ENCODE measurements around the gene FAM193A.
"Not testable (repeated sequence)": the region's sequence is repeated elsewhere in the genome, so short reads cannot be mapped to it uniquely, and the experiment has no call there.

FAM193A gene

DNA sequence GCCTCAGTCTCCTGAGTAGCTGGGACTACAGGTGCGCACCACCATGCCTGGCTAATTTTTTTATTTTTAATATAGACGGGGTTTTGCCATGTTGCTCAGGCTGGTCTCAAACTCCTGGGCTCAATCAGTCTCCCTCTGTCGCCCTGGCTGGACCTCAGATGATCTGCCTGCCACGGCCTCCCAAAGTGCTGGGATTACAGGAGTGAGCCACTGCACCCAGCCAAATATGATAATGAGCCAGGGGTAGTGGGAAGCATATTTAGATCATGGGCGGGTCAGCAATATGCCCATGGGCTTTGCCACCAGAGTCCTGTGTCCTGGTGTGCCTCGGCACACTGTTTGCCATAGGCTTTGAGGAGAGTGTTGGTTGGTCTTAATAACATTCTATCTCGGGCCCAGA lies 71.8 kb downstream of the FAM193A start:
- DNase-seq (ENCODE audit: low spot score) = peak; percentile 26

DNA sequence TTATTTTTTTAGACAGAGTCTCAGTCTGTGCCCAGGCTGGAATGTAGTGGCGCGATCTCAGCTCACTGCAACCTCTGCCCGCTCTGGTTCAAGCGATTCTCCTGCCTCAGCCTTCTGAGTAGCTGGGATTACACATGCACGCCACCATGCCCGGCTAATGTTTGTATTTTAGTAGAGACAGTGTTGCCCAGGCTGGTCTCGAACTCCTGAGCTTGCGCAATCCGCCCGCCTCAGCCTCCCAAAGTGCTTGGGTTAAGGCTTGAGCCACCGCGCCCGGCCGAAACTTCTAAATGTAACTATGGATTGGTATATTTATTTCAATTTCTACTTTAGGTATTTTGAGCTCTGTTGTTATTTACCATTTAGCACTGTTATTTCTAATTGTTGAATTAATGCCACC lies 79.4 kb downstream of the FAM193A start:
- DNase-seq (ENCODE audit: low spot score) = peak; percentile 20

DNA sequence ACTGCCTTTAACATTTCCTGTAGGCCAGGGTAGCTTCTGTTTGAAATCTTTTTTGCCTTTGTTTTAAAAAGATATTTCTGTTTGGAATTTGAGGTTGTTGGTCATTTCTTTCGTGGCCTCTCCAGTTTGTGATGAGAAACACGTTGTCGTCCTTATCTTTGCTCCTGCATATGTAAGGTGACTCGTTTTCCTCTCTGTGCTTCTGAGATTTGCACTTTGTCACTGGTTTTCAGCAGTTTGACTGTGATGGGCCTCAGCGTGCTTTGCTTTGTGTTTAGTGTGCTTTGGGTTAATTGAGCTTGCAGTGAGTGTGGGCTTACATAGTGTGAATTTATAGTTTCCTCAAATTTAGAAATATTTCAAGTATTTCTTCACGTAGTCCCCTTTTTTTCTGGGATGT lies 81.5 kb downstream of the FAM193A start:
- DNase-seq (ENCODE audit: low spot score) = peak; percentile 9

DNA sequence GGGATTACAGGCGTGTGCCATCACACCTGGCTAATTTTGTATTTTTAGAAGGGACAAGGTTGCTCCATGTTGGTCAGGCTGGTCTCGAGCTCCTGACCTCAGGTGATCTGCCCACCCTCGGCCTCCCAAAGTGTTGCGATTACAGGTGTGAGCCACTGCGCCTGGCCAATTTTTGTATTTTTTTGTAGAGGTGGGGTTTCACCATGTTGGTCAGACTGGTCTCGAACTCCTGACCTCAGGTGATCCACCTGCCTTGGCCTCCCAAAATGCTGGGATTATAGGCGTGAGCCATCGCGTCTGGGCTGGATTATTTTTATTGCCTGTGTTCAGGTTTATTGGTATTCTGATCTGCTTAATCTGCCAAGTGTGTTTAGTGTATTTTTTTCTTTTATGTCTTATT lies 82.3 kb downstream of the FAM193A start:
- peak; percentile 22 for DNase-seq (ENCODE audit: low spot score)

DNA sequence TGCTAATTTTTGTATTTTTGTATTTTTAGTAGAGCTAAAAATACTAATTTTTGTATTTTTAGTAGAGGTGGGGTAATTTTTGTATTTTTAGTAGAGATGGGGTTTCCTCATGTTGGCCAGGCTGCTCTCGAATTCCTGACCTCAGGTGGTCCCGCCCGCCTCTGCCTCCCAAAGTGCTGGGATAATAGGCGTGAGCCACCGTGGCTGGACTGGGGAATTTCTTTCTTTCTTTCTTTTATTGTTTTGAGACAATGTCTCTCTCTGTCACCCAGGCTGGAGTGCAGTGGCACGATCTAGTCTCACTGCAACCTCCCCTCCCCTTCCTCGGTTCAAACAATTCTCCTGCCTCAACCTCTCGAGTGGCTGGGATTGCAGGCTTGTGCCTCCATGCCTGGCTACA lies 83.0 kb downstream of the FAM193A start:
- peak; percentile 18 for DNase-seq (ENCODE audit: low spot score)

DNA sequence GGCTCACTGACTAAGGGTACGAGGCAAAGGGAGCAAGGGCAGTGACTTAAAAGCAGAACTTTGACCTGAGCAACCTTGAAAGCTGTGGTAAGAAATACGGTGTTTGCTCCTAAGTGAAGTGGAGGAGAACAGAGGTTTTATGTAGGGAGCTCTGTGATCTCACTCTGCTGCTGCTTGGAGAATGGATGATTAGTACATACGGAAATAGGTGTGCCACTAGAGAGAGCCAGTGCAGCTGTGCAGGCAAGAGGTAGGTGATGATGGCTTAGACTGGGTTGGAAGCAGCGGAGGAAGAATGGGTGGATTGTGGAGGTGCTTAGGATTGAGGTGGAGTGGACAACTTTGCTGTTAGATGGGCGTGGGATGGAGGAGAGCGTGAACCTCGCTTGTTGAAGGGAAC lies 85.0 kb downstream of the FAM193A start:
- DNase-seq (ENCODE audit: low spot score) = peak; percentile 20

DNA sequence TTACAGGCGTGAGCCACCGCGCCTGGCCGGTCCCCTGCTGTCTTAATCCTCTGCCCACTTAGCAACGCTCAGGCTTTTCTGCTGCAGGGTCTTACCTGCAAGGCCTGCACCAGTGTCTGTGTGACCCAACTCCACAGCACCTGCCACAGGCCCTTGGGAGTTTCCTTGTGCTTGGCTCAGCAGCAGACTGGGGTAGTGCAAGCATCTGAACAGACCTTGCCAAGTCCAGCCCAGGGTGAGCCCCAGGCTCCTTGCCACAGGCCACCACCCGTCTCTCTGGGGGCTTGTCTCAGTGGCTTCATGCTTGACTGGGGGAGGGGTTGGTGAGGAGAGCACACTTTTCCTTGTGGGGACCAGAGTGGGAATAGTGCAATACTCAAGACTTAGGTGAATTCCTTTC lies 87.0 kb downstream of the FAM193A start:
- DNase-seq (ENCODE audit: low spot score) = peak; percentile 46

DNA sequence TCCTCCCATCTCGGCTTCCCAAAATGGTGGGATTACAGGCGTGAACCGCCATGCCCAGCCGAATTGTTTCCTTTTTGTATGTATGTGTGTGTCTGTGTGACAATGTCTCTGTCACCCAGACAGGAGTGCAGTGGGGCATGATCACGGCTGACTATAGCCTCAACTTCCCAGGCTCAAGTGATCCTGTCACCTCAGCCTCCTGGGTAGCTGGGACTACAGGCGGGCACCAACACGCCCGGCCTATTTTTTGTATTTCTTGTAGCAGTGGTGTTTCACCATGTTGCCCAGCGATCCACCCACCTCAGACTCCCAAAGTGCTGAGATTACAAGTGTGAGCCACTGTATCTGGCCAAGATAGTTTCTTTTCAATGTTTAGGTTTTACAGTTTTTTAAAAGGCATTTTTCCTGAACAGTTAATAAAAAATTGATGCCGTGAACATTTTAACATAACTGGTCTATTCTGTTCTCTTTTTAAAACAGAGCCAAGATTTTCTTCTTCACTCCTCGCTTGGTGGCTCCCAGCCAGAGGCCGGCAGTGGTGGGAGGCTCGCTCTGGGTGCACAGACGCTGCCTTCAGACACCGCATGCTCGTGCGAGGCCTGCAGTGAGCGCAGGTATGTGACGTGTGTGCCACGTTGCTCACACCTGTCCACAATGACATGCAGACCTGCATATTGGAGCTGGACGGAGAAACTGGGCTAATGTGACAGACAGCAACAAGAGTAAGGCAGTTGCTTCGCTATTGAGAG lies 88.5 kb downstream of the FAM193A start:
- peak; percentile 47 for DNase-seq (ENCODE audit: low spot score)

DNA sequence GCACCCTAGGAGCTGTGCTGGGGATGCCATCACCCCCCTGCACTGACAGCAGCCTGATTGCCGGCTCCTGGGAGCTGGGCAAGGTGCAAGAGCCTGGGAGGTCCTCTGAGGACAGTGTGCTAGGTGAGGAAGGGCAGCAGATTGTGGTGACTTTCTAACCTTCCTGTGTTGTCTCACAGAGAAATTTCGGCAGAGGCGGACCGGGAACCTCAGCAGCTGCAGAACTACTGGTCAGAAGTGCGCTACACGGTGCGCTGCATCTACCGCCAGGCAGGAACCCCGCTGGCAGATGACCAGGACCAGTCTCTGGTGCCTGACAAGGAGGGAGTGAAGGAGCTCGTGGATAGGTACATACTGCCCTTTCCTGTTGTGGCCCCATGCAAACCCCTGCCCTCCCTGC lies 89.8 kb downstream of the FAM193A start:
- DNase-seq (ENCODE audit: low spot score) = peak; percentile 31

DNA sequence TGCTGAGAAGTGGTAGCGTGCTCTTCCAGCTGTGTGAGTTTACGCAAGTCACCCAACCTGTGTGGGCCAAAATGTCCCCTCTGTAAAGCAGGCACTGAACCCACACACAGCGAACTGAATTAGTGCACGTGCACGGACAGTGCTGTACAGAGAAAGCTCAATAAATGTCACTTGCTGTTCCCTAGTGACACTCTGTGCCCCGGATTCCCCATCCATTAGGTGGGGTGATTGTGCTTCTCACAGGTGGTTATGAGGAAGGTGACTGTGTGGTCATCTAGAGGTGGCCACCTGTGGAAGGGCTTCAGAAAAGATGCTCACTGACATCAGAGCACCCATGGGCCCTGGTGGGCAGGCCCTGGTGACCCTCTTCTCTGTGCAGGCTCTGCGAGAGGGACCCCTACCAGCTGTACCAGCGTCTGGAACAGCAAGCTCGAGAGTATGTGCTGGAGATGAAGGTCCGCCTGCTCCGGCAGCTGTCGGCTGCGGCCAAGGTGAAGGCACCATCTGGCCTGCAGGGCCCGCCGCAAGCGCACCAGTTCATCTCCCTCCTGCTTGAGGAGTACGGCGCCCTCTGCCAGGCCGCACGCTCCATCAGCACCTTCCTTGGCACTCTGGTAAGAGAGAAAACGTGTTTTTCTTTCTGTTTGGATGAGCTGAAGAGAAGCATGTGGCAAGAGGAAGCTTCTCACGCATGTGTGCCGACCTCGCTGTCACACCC lies 94.3 kb downstream of the FAM193A start:
- DNase-seq (ENCODE audit: low spot score) = no peak

DNA sequence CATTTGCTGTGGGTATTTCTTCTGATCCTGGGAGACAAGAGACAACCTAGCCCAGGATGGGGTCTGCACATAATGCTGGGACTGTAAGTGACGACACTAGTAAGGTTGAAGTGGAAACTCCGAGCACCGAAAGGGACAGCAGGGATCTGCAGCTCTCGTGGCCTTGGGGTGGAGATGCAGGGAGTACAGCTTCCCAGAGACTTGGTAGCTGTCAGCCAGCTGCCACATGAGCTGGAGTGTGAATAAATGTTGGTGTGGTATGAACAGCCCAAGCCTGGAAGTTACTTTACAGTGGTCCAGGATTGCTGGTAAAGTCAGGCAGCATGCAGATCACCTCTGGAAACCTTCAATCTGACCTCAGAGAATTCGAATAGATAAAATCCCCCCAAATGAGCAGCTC lies 97.6 kb downstream of the FAM193A start:
- no peak for DNase-seq (ENCODE audit: low spot score)

DNA sequence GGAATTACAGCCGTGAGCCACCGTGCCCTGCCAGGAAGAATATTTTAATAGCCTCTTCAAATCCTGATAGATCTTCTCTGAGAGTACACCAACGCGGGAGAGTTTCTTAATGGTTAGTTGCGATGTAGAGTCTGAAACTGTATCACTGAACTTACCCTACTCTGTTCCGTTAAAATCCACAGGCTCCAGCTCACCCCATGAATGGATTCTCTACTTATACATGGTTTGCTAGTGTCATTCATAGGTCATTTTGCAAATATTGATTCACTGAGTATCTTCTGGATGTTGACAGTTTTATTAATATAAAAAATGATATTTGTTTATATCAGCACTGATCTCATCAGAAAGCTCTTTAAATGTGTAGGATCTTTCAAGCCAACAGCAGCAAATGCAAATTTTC lies 99.9 kb downstream of the FAM193A start:
- no peak for DNase-seq (ENCODE audit: low spot score)

DNA sequence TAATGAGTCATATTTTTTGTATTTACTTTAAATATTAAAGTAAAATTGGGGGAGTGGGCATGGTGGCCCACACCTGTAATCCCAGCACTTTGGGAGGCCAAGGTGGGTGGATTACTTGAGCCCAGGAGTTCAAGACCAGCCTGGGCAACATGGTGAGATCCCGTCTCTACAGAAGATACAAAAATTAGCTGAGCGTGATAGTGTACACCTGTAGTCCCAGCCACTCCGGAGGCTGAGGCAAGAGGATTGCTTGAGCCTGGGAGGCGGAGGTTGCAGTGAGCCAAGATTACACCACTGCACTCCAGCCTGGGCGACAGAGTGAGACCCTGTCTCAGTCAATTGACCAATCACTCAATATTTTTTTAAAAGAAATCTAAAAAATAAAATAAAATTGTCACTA lies 100.5 kb downstream of the FAM193A start:
- DNase-seq (ENCODE audit: low spot score) = not testable (repeated sequence)

DNA sequence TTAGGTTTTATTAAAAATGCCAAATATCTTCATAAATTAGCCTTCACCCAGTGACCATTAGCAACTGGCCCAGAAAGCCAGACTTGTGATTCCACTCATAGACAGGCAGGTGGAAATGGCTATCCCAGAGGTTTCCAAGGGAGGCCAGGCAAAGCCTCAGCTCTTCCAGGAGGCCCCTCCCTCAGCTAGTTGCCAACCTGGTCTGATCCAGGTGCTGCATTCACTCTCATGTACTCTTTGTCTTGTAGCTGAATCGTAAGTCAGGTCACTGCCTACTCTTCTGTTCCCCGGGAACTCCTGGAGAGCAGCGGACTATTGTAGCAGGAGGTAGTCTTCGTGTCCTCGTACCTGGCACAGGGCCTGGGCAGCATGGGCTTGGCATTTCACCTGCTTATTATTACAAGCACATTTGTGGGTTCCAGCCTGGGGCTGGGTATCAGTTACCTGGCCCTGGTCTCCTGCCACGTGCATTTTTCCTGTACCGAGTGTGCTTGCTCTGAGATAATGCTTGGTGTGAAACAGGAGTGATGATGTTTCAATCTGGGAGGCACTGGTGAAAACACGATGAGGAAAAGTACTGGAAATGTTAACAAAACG lies 101.6 kb downstream of the FAM193A start:
- DNase-seq (ENCODE audit: low spot score) = no peak

DNA sequence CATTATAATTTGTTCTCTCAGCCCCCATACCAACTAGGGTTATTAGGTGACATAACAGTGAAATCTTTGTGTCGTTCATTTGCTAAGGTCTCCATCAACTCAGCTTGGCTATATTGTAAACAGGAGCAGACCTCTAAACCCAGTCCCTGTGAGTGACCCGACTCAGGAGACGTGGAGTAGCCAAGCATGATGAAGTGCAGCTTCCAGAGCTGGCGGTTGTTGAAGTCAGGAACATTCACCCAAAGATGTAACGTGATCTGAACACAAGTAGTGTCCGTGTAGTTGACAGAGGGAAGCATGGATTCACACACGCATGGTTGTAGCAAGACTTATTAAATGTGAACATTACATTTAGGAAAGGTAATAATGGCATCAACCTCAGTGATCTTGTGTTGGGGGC lies 102.3 kb downstream of the FAM193A start:
- DNase-seq (ENCODE audit: low spot score) = no peak

DNA sequence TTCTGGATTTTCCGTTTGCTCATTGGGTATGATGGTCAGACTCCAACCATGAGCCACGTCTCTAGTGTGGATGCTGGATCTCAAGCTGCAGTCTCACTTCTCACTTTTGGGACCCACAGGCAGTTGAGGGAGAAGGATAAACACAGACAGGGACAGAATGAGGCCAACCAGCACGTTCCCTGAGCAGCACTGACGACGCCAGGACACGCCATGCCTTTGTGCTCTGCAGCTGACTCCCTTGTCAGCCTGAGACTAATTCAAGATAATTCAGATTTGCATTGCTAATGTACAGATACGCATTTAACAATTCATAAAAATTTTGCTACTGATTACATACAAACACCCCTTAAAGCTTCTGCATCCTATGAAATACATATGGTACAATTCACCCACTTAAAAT lies 106.5 kb downstream of the FAM193A start:
- no peak for DNase-seq (ENCODE audit: low spot score)

DNA sequence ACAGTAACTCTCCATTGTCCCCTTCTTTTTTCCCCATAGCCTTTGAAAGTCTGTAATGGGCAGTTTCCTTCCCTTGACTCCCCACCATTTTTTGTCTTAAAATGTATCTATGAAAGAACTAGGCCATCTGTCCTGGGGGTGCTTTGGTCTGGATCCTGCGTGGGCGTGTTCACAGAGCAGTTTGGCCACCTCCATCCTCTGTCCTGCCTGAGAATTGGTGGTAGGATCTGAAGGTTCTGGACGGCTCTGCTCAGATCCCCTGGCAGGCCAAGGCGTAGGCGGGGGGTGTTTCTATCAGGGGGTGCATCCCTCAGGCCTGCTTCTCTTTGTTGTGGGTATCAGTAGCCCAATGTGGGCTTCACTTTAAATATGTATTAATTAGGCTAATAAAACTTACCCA lies 107.1 kb downstream of the FAM193A start:
- DNase-seq (ENCODE audit: low spot score) = no peak

DNA sequence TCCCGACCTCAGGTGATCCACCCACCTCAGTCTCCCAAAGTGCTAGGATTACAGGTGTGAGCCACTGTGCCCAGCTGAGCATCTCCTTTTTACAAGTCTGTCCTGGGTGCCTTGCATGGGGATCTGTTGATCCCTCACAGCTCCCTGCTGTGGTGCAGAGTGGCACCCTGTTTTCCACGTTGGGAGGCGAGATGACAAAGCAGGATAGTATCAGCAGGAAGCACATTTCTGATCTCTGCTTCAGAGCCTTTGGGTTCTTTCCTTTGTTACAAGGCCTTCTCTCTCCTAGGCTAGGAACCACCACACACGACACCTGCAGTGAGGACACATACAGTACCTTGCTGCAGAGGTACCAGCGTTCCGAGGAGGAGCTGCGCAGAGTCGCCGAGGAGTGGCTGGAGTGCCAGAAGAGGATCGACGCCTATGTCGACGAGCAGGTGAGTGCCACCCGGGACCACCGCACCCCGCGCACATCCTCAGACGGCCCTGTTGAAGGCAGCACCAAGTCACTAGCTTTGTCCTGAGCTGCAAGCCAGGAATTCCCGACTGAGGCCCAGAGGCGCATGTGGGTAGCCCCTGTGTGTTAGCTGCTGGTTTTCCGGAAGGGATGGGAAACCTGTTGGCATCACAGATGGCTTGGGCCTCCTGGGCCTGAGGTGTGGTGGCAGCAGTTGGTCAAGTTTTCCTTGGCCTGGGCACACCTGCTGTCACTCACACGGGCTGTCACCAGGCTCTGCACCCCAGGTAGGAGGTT lies 110.1 kb downstream of the FAM193A start:
- DNase-seq (ENCODE audit: low spot score) = no peak

DNA sequence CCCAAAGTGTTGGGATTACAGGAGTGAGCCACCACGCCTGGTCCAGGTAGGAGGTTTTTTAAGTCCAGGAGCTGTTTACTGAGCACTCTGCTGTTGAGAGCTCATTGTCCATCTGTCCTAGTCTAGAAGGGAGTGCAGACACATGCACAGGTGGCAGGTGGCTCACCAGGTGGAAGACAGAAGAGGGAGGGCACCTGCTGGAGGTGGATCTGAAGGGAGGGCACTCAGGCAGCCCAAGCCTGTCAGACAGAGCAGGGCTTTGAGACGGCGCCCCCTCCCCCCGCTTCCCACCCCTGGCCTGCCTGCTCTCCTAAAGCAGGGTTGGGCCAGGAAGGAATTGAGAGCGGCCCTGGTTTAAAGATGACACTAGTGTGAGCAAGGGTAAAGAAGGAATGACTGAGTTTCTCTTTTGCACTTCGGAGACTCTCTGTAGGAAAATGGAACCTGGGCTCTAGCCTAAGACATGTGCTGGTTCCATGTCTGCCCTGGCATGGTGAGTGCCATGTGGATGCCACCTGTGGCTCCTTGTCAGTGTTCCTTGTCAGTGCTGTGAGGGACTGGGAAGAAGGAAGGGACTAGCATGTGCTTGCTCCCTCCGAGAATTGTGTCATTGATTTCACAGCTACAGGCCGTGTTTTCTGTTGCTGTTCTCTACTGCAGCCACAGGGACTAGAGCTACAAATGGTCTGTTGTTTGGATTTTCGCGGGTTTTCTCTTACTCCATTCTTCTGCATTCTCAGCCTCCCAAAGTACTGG lies 111.1 kb downstream of the FAM193A start:
- no peak for DNase-seq (ENCODE audit: low spot score)

DNA sequence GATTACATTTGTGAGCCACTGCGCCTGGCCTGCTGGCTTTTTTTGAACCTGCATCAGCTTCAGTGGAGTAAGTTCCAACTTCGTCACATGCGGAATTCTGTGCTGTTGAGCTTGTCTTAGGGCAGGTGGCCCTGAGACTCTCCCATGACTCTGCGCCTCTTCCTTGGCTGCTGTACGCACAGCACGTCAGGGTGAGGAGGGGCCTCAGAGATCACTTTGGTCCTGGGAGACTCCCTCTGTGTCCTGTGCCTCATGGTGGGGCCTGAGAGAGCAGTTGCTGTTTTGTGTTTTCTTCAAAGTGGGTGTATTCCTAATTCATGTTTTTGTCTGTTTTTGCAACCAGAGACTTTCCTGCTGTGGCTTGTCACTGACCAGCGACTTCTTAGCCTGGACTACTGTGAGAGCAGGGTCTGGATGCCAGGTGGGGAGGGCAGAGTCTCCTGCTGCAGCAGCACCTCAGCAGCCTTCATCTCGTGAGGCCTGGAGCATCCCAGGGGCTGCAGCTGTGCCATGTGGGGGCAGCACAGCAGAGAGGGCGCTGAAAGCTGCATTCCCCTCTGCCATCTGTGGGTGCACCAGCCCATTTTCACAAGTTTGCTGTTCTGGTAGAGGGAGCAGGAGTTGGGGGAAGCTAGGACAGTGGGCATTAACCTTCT lies 111.8 kb downstream of the FAM193A start:
- no peak for DNase-seq (ENCODE audit: low spot score)

DNA sequence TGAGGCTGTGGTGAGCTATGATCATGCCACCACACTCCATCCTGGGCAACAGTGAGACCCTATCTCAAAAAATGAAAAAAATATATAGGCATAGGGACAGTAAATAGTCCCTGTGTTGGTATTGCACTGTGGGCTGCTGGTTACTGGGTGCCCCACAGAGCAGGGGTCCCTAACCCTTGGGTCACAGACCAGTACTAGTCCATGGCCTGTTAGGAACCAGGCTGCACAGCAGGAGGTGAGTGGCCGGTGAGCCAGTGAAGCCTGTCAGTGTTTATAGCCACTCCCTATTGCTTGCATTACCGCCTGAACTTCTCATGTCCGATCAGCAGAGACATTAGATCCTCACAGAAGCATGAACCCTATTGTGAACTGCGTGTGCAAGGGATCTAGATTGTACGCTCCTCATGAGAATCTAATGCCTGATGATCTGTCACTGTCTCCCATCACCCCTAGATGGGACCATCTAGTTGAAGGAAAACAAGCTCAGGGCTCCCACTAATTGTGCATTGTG lies 113.2 kb downstream of the FAM193A start:
- no peak for DNase-seq (ENCODE audit: low spot score)

Measured in left forelimb (tissue), 1 donor.